Effector memory CD8-positive, alpha-beta T cell (primary cell): Measurements from ENCODE around the gene DIP2C.
"Not testable (repeated sequence)": the region's sequence is repeated elsewhere in the genome, so short reads cannot be mapped to it uniquely, and the experiment has no call there.

Experiments
- ATAC-seq: fragments of 150-1000 bp; cut with Tn5 transposase; replicated peaks from 2 replicates; pipeline ENCODE4 v1.10.0; 2021; ENCODE audit warnings: mild to moderate bottlenecking, moderate library complexity
- DNase-seq, 3 experiments: peaks; one replicate each; pipeline ENCODE4 v3.0.0; 2021
- H3K27ac Mint-ChIP-seq, 2 donors: one replicate each; pipeline ENCODE4 v1.8.0; 2022; ENCODE audit warnings: mild to moderate bottlenecking in 2 of 2, mixed read lengths in 2 of 2, moderate library complexity in 2 of 2
- H3K27me3 Mint-ChIP-seq, 2 donors: one replicate each; pipeline ENCODE4 v1.8.0; 2022; ENCODE audit warnings: mixed read lengths in 2 of 2
- H3K36me3 Mint-ChIP-seq: one replicate; pipeline ENCODE4 v1.8.0; 2022; ENCODE audit warnings: mild to moderate bottlenecking, moderate library complexity, mixed read lengths; ENCODE audit not compliant: insufficient read depth
- H3K4me1 Mint-ChIP-seq, 2 donors: one replicate each; pipeline ENCODE4 v1.8.0; 2022; ENCODE audit warnings: low read depth in 2 of 2, mixed read lengths in 2 of 2
- H3K4me3 Mint-ChIP-seq, 2 donors: one replicate each; pipeline ENCODE4 v1.8.0; 2022; ENCODE audit warnings: mild to moderate bottlenecking in 2 of 2, mixed read lengths in 2 of 2, moderate library complexity in 2 of 2
- H3K9me3 Mint-ChIP-seq, 2 donors: one replicate each; pipeline ENCODE4 v1.8.0; 2022; ENCODE audit warnings: mixed read lengths in 2 of 2

DIP2C gene

GRCh38 chr10:484441-484924 is 205.0 kb downstream of the DIP2C start:
- H3K9me3 Mint-ChIP-seq = no peaks in the 10 kb centered on the region
- DNase-seq = peak; percentile 15 to 25 (median 21)
- peak overlapping the region; percentile 93 to 95 for H3K27ac Mint-ChIP-seq
- H3K4me1 Mint-ChIP-seq = peaks cover 10 to 16% of the 10 kb centered on the region in 2 donors
- peaks cover 10 to 12% of the 10 kb centered on the region in 2 donors for H3K27me3 Mint-ChIP-seq
- peaks cover 9% of the 10 kb centered on the region for H3K36me3 Mint-ChIP-seq
- ATAC-seq = peak; percentile 72
- peak overlapping the region; percentile 83 to 85 for H3K4me3 Mint-ChIP-seq

- ATAC-seq (no peak), DNase-seq (no peak)
- H3K27ac Mint-ChIP-seq = peak overlapping the region; percentile 81 to 95
- peaks cover 0 to 4% of the 10 kb centered on the region in 2 donors for H3K27me3 Mint-ChIP-seq
- H3K36me3 Mint-ChIP-seq = peaks cover 13% of the 10 kb centered on the region
- H3K4me3 Mint-ChIP-seq = no peak overlapping the region
- peaks cover 0 to 5% of the 10 kb centered on the region in 2 donors for H3K9me3 Mint-ChIP-seq
- H3K4me1 Mint-ChIP-seq = peaks cover 14 to 16% of the 10 kb centered on the region in 2 donors
Observed at GRCh38 chr10:483261-483660, 206.2 kb downstream of the DIP2C start.

- H3K4me1 Mint-ChIP-seq = peaks cover 14 to 16% of the 10 kb centered on the region in 2 donors
- H3K4me3 Mint-ChIP-seq = no peak overlapping the region
- H3K9me3 Mint-ChIP-seq = peaks cover 0 to 6% of the 10 kb centered on the region in 2 donors
- peaks cover 0 to under 1% of the 10 kb centered on the region in 2 donors for H3K27me3 Mint-ChIP-seq
- H3K27ac Mint-ChIP-seq = peak overlapping the region; percentile 81 to 95
- H3K36me3 Mint-ChIP-seq = peaks cover 13% of the 10 kb centered on the region
- ATAC-seq (no peak), DNase-seq (no peak)
Observed at GRCh38 chr10:482848-483247, 206.6 kb downstream of the DIP2C start.

- DNase-seq = no peak
- Mint-ChIP-seq H3K27ac (no peak overlapping the region), H3K9me3 (peaks cover 4 to 9% of the 10 kb centered on the region in 2 donors), H3K4me1 (peaks cover 19 to 20% of the 10 kb centered on the region in 2 donors), H3K27me3 (no peaks in the 10 kb centered on the region), H3K4me3 (no peak overlapping the region), H3K36me3 (peaks cover 13% of the 10 kb centered on the region)
- no peak for ATAC-seq
Observed at GRCh38 chr10:482051-482501, 207.4 kb downstream of the DIP2C start.

- Mint-ChIP-seq H3K27me3 (no peaks in the 10 kb centered on the region), H3K9me3 (peaks cover 6 to 13% of the 10 kb centered on the region in 2 donors), H3K27ac (peak overlapping the region in 1 of 2 donors; percentile 57), H3K36me3 (peaks cover 10% of the 10 kb centered on the region), H3K4me1 (peaks cover 22 to 25% of the 10 kb centered on the region in 2 donors), H3K4me3 (no peak overlapping the region)
- ATAC-seq (no peak), DNase-seq (no peak)
Observed at GRCh38 chr10:481628-482027, 207.8 kb downstream of the DIP2C start.

- Mint-ChIP-seq H3K9me3 (peaks cover 6 to 13% of the 10 kb centered on the region in 2 donors), H3K27me3 (no peaks in the 10 kb centered on the region), H3K4me3 (no peak overlapping the region), H3K27ac (peak overlapping the region in 1 of 2 donors; percentile 57), H3K36me3 (peaks cover 8% of the 10 kb centered on the region), H3K4me1 (peaks cover 22 to 25% of the 10 kb centered on the region in 2 donors)
- ATAC-seq (no peak), DNase-seq (no peak)
Observed at GRCh38 chr10:480928-481552, 208.4 kb downstream of the DIP2C start.

GRCh38 chr10:480498-480927 is 209.0 kb downstream of the DIP2C start:
- H3K27me3 Mint-ChIP-seq = no peaks in the 10 kb centered on the region
- peaks cover 6 to 13% of the 10 kb centered on the region in 2 donors for H3K9me3 Mint-ChIP-seq
- no peak for ATAC-seq
- peaks cover 20 to 25% of the 10 kb centered on the region in 2 donors for H3K4me1 Mint-ChIP-seq
- H3K4me3 Mint-ChIP-seq = no peak overlapping the region
- H3K27ac Mint-ChIP-seq = no peak overlapping the region
- DNase-seq = no peak
- H3K36me3 Mint-ChIP-seq = peaks cover 8% of the 10 kb centered on the region

GRCh38 chr10:479706-480497 is 209.6 kb downstream of the DIP2C start:
- Mint-ChIP-seq H3K4me1 (peaks cover 19 to 25% of the 10 kb centered on the region in 2 donors), H3K9me3 (peaks cover 6 to 13% of the 10 kb centered on the region in 2 donors)
- ATAC-seq, H3K27me3 Mint-ChIP-seq, H3K4me3 Mint-ChIP-seq, H3K27ac Mint-ChIP-seq, DNase-seq, H3K36me3 Mint-ChIP-seq: not testable (repeated sequence)

GRCh38 chr10:478471-479245 is 210.8 kb downstream of the DIP2C start:
- peaks cover 6% of the 10 kb centered on the region for H3K36me3 Mint-ChIP-seq
- peaks cover 6 to 13% of the 10 kb centered on the region in 2 donors for H3K9me3 Mint-ChIP-seq
- ATAC-seq = no peak
- no peak overlapping the region for H3K4me3 Mint-ChIP-seq
- H3K27me3 Mint-ChIP-seq = no peaks in the 10 kb centered on the region
- peaks cover 16 to 20% of the 10 kb centered on the region in 2 donors for H3K4me1 Mint-ChIP-seq
- DNase-seq = no peak
- peak overlapping the region; percentile 54 to 61 for H3K27ac Mint-ChIP-seq

GRCh38 chr10:477620-478019 is 211.8 kb downstream of the DIP2C start:
- Mint-ChIP-seq H3K9me3 (peaks cover 6 to 13% of the 10 kb centered on the region in 2 donors), H3K27ac (peak overlapping the region; percentile 24 to 96), H3K4me3 (no peak overlapping the region), H3K36me3 (peaks cover 6% of the 10 kb centered on the region), H3K4me1 (peaks cover 14 to 15% of the 10 kb centered on the region in 2 donors), H3K27me3 (no peaks in the 10 kb centered on the region)
- DNase-seq (no peak), ATAC-seq (no peak)

GRCh38 chr10:476455-476780 is 213.1 kb downstream of the DIP2C start:
- Mint-ChIP-seq H3K4me1 (peaks cover 14 to 15% of the 10 kb centered on the region in 2 donors), H3K36me3 (peaks cover 6% of the 10 kb centered on the region), H3K27me3 (no peaks in the 10 kb centered on the region), H3K27ac (peak overlapping the region; percentile 24 to 96), H3K4me3 (no peak overlapping the region), H3K9me3 (peaks cover 6 to 13% of the 10 kb centered on the region in 2 donors)
- DNase-seq (no peak), ATAC-seq (no peak)

GRCh38 chr10:475709-476454 is 213.6 kb downstream of the DIP2C start:
- no peak for DNase-seq
- H3K27ac Mint-ChIP-seq = no peak overlapping the region
- H3K4me3 Mint-ChIP-seq = no peak overlapping the region
- H3K9me3 Mint-ChIP-seq = peaks cover 6 to 13% of the 10 kb centered on the region in 2 donors
- H3K36me3 Mint-ChIP-seq = peaks cover 6% of the 10 kb centered on the region
- ATAC-seq = no peak
- H3K27me3 Mint-ChIP-seq = no peaks in the 10 kb centered on the region
- peaks cover 15% of the 10 kb centered on the region in 2 donors for H3K4me1 Mint-ChIP-seq
